Duodenal mucosa (tissue), 2 donors: ENCODE measurements around the gene ZNF503.
A peak's percentile ranks its signal among the peaks of the same experiment; 100 is the strongest.

Experiments
- H3K27ac ChIP-seq: one replicate; pipeline ENCODE4 v1.7.0; 2013; ENCODE audit warnings: low read depth, low read length
- H3K27me3 ChIP-seq, 2 donors: one replicate each; pipeline ENCODE4 v1.7.0; 2013; ENCODE audit warnings: low read length in 2 of 2, control low read depth in 1 of 2; ENCODE audit not compliant: insufficient read depth in 2 of 2, control insufficient read depth in 1 of 2
- H3K36me3 ChIP-seq, 2 donors: one replicate each; pipeline ENCODE4 v1.7.0; 2013; ENCODE audit warnings: low read length in 2 of 2, control low read depth in 1 of 2; ENCODE audit not compliant: insufficient read depth in 2 of 2, control insufficient read depth in 1 of 2
- H3K4me1 ChIP-seq, 2 donors: one replicate each; pipeline ENCODE4 v1.7.0; 2013; ENCODE audit warnings: low read length in 2 of 2, control low read depth in 1 of 2; ENCODE audit not compliant: insufficient read depth in 2 of 2, control insufficient read depth in 1 of 2
- H3K4me3 ChIP-seq, 2 donors: one replicate each; pipeline ENCODE4 v1.7.0; 2013; ENCODE audit warnings: low read length in 2 of 2, low read depth in 1 of 2
- H3K9ac ChIP-seq, 2 donors: one replicate each; pipeline ENCODE4 v1.7.0; 2013; ENCODE audit warnings: low read length in 2 of 2, low read depth in 1 of 2
- H3K9me3 ChIP-seq, 2 donors: one replicate each; pipeline ENCODE4 v1.7.0; 2013; ENCODE audit warnings: low read length in 2 of 2, control low read depth in 1 of 2; ENCODE audit not compliant: control insufficient read depth in 1 of 2

The ZNF503 gene

DNA sequence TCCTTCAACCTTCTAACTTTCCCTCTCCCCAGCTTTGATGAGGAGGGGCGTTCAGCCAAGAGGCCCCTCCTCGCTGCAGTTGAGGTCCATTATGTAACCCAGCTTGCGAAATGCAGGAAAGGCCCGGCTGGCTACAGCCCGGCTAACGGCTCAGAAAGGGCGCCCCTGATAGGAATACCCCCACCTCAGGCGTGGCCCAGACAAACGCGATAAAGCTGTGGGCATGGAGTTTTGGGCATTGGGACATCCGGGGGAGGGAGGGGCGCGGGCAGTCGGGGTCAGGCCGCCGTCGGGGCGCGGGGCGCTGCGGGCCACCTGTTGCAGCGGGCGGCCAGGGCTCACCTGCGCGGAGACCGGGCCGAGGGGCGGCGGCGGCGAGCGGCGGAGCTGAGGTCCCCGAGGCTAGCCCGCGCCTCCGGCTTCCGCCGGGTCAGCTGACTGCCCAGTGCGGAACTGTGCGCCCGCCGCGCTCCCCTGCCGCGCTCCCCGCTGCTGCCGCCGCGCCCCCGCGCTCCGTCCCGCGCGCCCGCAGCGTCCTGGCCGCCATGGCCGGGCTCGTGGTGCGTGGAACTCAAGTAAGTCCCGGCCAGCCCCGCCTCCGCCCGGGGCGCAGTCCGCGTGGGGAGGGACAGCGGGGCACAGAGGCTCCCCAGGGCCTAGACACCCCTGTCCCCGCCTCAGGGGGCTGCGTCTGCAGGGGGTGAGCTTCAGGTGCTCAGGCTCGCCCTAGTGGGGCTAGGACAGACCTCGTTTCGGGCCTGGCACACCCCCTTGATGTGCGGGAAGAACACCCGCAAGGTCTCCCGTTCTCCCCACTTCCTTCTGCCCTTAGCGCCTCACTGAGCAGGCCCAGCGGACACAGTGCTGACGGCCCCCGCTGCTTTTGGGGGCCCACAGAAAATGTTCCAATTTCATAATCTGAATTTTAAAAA, 29.9 kb upstream of the ZNF503 start, which contains the start of gene LRMDA:
Gene LRMDA (plus strand): TSS at position 445 of the 932 bp plus-strand sequence.
- H3K27ac ChIP-seq: peak within 1 kb of the TSS; percentile 30

DNA sequence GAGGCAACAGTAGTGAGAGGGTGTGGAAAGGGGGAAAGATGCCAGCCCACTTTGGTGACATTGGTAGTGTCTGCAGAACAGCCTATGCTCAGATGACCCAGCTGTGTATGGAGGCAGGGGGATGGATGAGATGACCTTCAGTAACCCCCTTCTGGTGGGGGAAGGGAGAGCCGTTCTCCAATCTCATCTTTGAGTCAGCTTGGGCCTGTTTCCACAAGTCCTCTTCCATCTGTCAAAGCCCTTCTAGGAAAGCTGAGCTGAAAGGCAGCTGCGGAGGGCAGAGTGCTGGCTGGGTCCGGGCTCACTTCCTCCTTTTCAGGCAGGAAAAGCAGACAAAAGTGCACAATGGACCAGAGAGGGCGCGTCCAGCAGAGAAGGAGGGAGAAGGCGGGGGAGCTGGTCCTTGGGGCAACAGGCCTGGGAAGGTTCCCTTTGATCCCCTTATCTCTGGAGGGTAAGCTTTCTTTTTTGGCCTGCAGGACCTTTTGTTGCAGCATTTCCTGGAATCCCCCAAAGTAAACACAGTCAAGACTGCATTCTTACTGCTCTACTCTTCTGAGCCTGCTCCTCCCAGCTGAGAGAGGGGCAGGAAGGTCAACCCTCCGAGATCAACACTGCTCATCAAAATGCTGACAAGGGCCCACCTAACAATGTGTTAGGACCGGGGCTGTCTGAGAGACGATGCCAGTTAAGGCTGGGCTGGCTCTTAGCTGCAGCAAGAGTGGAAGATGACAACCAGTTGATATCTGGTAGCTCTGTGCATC, 28.6 kb upstream of the ZNF503 start:
- H3K4me3 ChIP-seq: peak overlapping the region in 1 of 2 donors; percentile 72

More for the DNA sequence above, 29.9 kb upstream of the ZNF503 start, which contains the start of gene LRMDA:
- peak within 1 kb of the TSS in 1 of 2 donors; percentile 54 for H3K9ac ChIP-seq
- no peaks in the 10 kb centered on the region for H3K36me3 ChIP-seq
- H3K27me3 ChIP-seq: no peaks in the 10 kb centered on the region
- H3K4me3 ChIP-seq: peak within 1 kb of the TSS; percentile 59 to 72
- H3K9me3 ChIP-seq: no peaks in the 10 kb centered on the region
- H3K4me1 ChIP-seq: peaks cover 16 to 24% of the 10 kb centered on the region in 2 donors

DNA sequence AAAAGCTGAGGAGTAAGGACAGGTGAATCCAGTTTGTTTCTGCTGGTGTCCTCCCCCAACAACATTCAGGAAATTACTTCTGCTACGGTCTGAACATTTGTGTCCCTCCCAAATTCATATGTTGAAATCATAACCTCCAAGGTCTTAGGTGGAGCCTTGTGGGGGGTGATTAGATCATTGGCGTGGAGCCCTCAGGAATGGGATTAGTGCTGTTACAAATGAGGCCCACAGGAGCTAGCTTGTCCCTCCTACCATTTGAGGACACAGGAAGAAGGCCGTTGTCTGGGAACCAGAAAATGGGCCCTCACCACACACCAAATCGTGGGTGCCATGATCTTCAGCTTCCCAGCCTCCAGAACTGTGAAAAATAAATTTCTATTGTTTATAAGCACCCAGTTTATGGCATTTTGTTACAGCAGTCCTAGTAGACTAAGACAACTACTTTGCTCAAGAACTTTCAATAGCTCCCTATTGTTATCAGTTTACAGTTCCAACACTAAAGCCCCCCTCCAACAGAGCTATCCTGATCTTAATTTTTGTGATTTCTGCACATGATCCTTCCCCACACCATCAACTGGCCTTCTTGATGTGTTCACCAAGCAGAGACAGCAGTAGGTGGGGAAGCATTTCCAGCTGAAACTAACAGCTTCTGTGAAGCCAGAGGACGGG, 27.7 kb upstream of the ZNF503 start:
- Histone ChIP-seq H3K9ac (no peak overlapping the region), H3K27ac (no peak overlapping the region), H3K4me3 (no peak overlapping the region), H3K9me3 (no peaks in the 10 kb centered on the region), H3K27me3 (no peaks in the 10 kb centered on the region), H3K36me3 (no peaks in the 10 kb centered on the region), H3K4me1 (peaks cover 16 to 24% of the 10 kb centered on the region in 2 donors)

More for the DNA sequence above, 28.6 kb upstream of the ZNF503 start:
- Histone ChIP-seq H3K9ac (no peak overlapping the region), H3K4me1 (peaks cover 16 to 24% of the 10 kb centered on the region in 2 donors), H3K9me3 (no peaks in the 10 kb centered on the region), H3K27me3 (no peaks in the 10 kb centered on the region), H3K36me3 (no peaks in the 10 kb centered on the region), H3K27ac (peak overlapping the region; percentile 32)

DNA sequence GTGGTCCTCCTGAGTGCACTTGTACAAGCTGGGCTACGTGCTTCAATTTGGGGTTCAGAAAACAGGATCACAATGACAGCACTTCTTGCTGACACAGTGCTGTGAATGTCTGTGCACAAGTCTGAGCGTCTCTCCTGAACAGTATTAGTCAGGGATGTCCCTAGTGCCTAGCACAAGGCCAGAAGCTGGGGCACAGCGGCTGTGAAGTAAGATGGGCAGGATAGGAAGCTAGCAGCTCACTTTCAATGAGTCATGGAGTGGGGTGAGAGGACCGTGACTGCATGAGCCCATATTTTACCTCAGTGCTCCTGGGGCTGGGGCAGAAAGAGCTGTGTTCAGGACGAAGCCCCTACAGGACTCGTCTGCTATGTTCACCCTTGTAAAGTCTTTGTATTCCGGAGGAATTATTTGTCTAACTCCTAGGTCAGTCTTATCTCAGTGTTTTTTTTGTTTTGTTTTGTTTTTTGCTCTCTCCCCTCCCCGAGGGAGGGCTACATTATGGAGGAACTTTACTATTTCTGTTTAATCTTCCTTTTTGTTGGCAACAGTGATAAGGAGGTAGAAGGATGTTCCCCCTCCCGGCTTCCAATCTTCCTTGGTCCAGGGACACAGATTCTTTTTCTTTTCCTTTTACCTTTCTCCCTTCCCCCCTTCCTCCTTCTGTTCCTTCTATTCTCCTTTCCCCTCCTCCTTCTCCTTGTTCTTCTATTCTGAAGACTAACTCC, 27.0 kb upstream of the ZNF503 start:
- Histone ChIP-seq H3K27me3 (no peaks in the 10 kb centered on the region), H3K4me1 (peaks cover 16 to 24% of the 10 kb centered on the region in 2 donors), H3K27ac (no peak overlapping the region), H3K9ac (no peak overlapping the region), H3K9me3 (no peaks in the 10 kb centered on the region), H3K36me3 (no peaks in the 10 kb centered on the region), H3K4me3 (no peak overlapping the region)

DNA sequence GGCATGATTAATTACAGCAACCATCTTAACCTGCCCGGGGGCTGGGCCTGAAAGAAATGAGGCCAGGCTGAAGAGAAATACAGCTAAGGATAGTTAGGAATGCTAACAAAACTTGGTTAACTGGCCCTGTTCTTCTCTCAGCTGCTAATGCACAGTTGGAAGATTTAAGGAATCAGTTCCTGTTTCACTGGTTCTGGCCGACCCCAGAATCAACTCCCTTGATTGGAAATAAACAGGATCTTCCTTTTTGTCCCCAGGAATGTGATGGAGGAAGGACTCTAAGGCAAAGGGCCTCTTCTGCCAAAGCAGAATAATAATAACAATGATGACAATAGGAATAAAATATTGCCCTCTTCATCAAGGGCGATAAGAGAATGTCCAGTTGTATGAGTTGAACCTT, 26.4 kb upstream of the ZNF503 start:
- Histone ChIP-seq H3K36me3 (no peaks in the 10 kb centered on the region), H3K4me1 (peaks cover 16 to 24% of the 10 kb centered on the region in 2 donors), H3K4me3 (no peak overlapping the region), H3K27me3 (no peaks in the 10 kb centered on the region), H3K27ac (no peak overlapping the region), H3K9ac (no peak overlapping the region), H3K9me3 (no peaks in the 10 kb centered on the region)

- Histone ChIP-seq H3K36me3 (no peaks in the 10 kb centered on the region), H3K9ac (no peak overlapping the region), H3K27ac (no peak overlapping the region), H3K9me3 (no peaks in the 10 kb centered on the region), H3K4me3 (no peak overlapping the region), H3K4me1 (peaks cover 16 to 19% of the 10 kb centered on the region in 2 donors), H3K27me3 (no peaks in the 10 kb centered on the region)
Measured at GRCh38 chr10:75426880-75427279, 25.3 kb upstream of the ZNF503 start.

GRCh38 chr10:75425291-75426079, 23.9 kb upstream of the ZNF503 start:
- Histone ChIP-seq H3K27ac (no peak overlapping the region), H3K4me1 (peaks cover 11 to 14% of the 10 kb centered on the region in 2 donors), H3K9ac (no peak overlapping the region), H3K4me3 (no peak overlapping the region), H3K36me3 (no peaks in the 10 kb centered on the region), H3K27me3 (no peaks in the 10 kb centered on the region), H3K9me3 (no peaks in the 10 kb centered on the region)

GRCh38 chr10:75424571-75424970, 23.0 kb upstream of the ZNF503 start:
- Histone ChIP-seq H3K27me3 (no peaks in the 10 kb centered on the region), H3K9ac (no peak overlapping the region), H3K4me1 (peaks cover 2 to 5% of the 10 kb centered on the region in 2 donors)

GRCh38 chr10:75422913-75423312, 21.3 kb upstream of the ZNF503 start:
- Histone ChIP-seq H3K27me3 (no peaks in the 10 kb centered on the region), H3K9me3 (no peaks in the 10 kb centered on the region), H3K9ac (no peak overlapping the region), H3K27ac (no peak overlapping the region), H3K4me3 (no peak overlapping the region), H3K4me1 (no peaks in the 10 kb centered on the region), H3K36me3 (no peaks in the 10 kb centered on the region)

More at GRCh38 chr10:75424571-75424970, 23.0 kb upstream of the ZNF503 start:
- H3K4me3 ChIP-seq: no peak overlapping the region
- H3K27ac ChIP-seq: no peak overlapping the region
- no peaks in the 10 kb centered on the region for H3K36me3 ChIP-seq
- no peaks in the 10 kb centered on the region for H3K9me3 ChIP-seq
